Memory B cell (primary cell): Measurements from ENCODE around the gene PRDM16.

Source experiments
- ATAC-seq: fragments of 150-1000 bp; cut with Tn5 transposase; 2 replicates; pipeline ENCODE4 v1.10.0; 2021; ENCODE audit warnings: low read depth, mild to moderate bottlenecking, moderate library complexity
- DNase-seq, 2 donors: peaks; one replicate each; pipeline ENCODE4 v3.0.0; 2022; ENCODE audit warnings: low spot score in 2 of 2
- H3K27ac Mint-ChIP-seq: one replicate; pipeline ENCODE4 v1.8.0; 2022; ENCODE audit warnings: mild to moderate bottlenecking, moderate library complexity, mixed read lengths
- H3K27me3 Mint-ChIP-seq: one replicate; pipeline ENCODE4 v1.8.0; 2022; ENCODE audit warnings: mixed read lengths
- H3K36me3 Mint-ChIP-seq: one replicate; pipeline ENCODE4 v1.8.0; 2022; ENCODE audit warnings: mild to moderate bottlenecking, mixed read lengths
- H3K4me1 Mint-ChIP-seq: one replicate; pipeline ENCODE4 v1.8.0; 2022; ENCODE audit warnings: mixed read lengths
- H3K4me3 Mint-ChIP-seq: one replicate; pipeline ENCODE4 v1.8.0; 2022; ENCODE audit warnings: mild to moderate bottlenecking, moderate library complexity, mixed read lengths
- H3K9me3 Mint-ChIP-seq: one replicate; pipeline ENCODE4 v1.8.0; 2022; ENCODE audit warnings: mixed read lengths

The PRDM16 gene

GRCh38 chr1:3244025-3244926, 175.3 kb downstream of the PRDM16 start:
- no peak overlapping the region for H3K4me3 Mint-ChIP-seq
- H3K27ac Mint-ChIP-seq = no peak overlapping the region
- H3K36me3 Mint-ChIP-seq = peaks cover 2% of the 10 kb centered on the region
- DNase-seq (no peak), ATAC-seq (no peak)
- H3K27me3 Mint-ChIP-seq = peaks cover 6% of the 10 kb centered on the region
- H3K4me1 Mint-ChIP-seq = no peaks in the 10 kb centered on the region
- H3K9me3 Mint-ChIP-seq = no peaks in the 10 kb centered on the region

- H3K4me3 Mint-ChIP-seq = no peak overlapping the region
- H3K36me3 Mint-ChIP-seq = no peaks in the 10 kb centered on the region
- peaks cover 6% of the 10 kb centered on the region for H3K27me3 Mint-ChIP-seq
- ATAC-seq (no peak), DNase-seq (no peak)
- H3K4me1 Mint-ChIP-seq = no peaks in the 10 kb centered on the region
- H3K9me3 Mint-ChIP-seq = no peaks in the 10 kb centered on the region
- no peak overlapping the region for H3K27ac Mint-ChIP-seq
These were observed 175.9 kb downstream of the PRDM16 start for GRCh38 chr1:3244927-3245315.

GRCh38 chr1:3245344-3245743, 176.3 kb downstream of the PRDM16 start:
- ATAC-seq = no peak
- Mint-ChIP-seq H3K36me3 (no peaks in the 10 kb centered on the region), H3K27ac (no peak overlapping the region)

GRCh38 chr1:3245768-3246167, 176.8 kb downstream of the PRDM16 start:
- no peaks in the 10 kb centered on the region for H3K9me3 Mint-ChIP-seq
- DNase-seq (no peak), ATAC-seq (no peak)
- H3K27ac Mint-ChIP-seq = no peak overlapping the region
- H3K4me3 Mint-ChIP-seq = no peak overlapping the region
- H3K36me3 Mint-ChIP-seq = no peaks in the 10 kb centered on the region
- H3K4me1 Mint-ChIP-seq = no peaks in the 10 kb centered on the region
- peaks cover 6% of the 10 kb centered on the region for H3K27me3 Mint-ChIP-seq

More at GRCh38 chr1:3245344-3245743, 176.3 kb downstream of the PRDM16 start:
- no peak for DNase-seq
- no peak overlapping the region for H3K4me3 Mint-ChIP-seq
- no peaks in the 10 kb centered on the region for H3K4me1 Mint-ChIP-seq
- peaks cover 6% of the 10 kb centered on the region for H3K27me3 Mint-ChIP-seq
- no peaks in the 10 kb centered on the region for H3K9me3 Mint-ChIP-seq

- H3K4me3 Mint-ChIP-seq = no peak overlapping the region
- H3K4me1 Mint-ChIP-seq = no peaks in the 10 kb centered on the region
- peaks cover 6% of the 10 kb centered on the region for H3K27me3 Mint-ChIP-seq
- no peaks in the 10 kb centered on the region for H3K9me3 Mint-ChIP-seq
- no peak overlapping the region for H3K27ac Mint-ChIP-seq
- ATAC-seq = no peak
- H3K36me3 Mint-ChIP-seq = no peaks in the 10 kb centered on the region
- DNase-seq = no peak
These were observed 177.2 kb downstream of the PRDM16 start for GRCh38 chr1:3246251-3246650.

GRCh38 chr1:3247521-3248121, 178.6 kb downstream of the PRDM16 start:
- DNase-seq (no peak), ATAC-seq (no peak)
- Mint-ChIP-seq H3K4me3 (no peak overlapping the region), H3K27ac (no peak overlapping the region), H3K36me3 (no peaks in the 10 kb centered on the region), H3K27me3 (peaks cover 6% of the 10 kb centered on the region), H3K9me3 (no peaks in the 10 kb centered on the region), H3K4me1 (no peaks in the 10 kb centered on the region)

GRCh38 chr1:3248155-3249141, 179.4 kb downstream of the PRDM16 start:
- H3K27me3 Mint-ChIP-seq = peaks cover 6% of the 10 kb centered on the region
- no peaks in the 10 kb centered on the region for H3K4me1 Mint-ChIP-seq
- no peaks in the 10 kb centered on the region for H3K9me3 Mint-ChIP-seq
- no peak for DNase-seq
- no peaks in the 10 kb centered on the region for H3K36me3 Mint-ChIP-seq
- H3K4me3 Mint-ChIP-seq = no peak overlapping the region
- H3K27ac Mint-ChIP-seq = no peak overlapping the region
- ATAC-seq = no peak

GRCh38 chr1:3249231-3249630, 180.2 kb downstream of the PRDM16 start:
- no peaks in the 10 kb centered on the region for H3K4me1 Mint-ChIP-seq
- DNase-seq (no peak), ATAC-seq (no peak)
- peaks cover 6% of the 10 kb centered on the region for H3K27me3 Mint-ChIP-seq
- no peaks in the 10 kb centered on the region for H3K9me3 Mint-ChIP-seq
- H3K4me3 Mint-ChIP-seq = no peak overlapping the region
- H3K36me3 Mint-ChIP-seq = no peaks in the 10 kb centered on the region
- no peak overlapping the region for H3K27ac Mint-ChIP-seq

GRCh38 chr1:3249631-3250501, 180.9 kb downstream of the PRDM16 start:
- Mint-ChIP-seq H3K27me3 (peaks cover 6% of the 10 kb centered on the region), H3K4me3 (no peak overlapping the region), H3K9me3 (no peaks in the 10 kb centered on the region), H3K27ac (no peak overlapping the region), H3K4me1 (no peaks in the 10 kb centered on the region), H3K36me3 (no peaks in the 10 kb centered on the region)
- no peak for DNase-seq
- no peak for ATAC-seq

- no peak for ATAC-seq
These were observed 181.6 kb downstream of the PRDM16 start for GRCh38 chr1:3250624-3251023.

GRCh38 chr1:3251099-3251806, 182.2 kb downstream of the PRDM16 start:
- ATAC-seq (no peak), DNase-seq (no peak)
- H3K9me3 Mint-ChIP-seq = no peaks in the 10 kb centered on the region

More at GRCh38 chr1:3250624-3251023, 181.6 kb downstream of the PRDM16 start:
- Mint-ChIP-seq H3K4me1 (no peaks in the 10 kb centered on the region), H3K27ac (no peak overlapping the region), H3K4me3 (no peak overlapping the region), H3K9me3 (no peaks in the 10 kb centered on the region), H3K36me3 (no peaks in the 10 kb centered on the region), H3K27me3 (peaks cover 6% of the 10 kb centered on the region)
- DNase-seq = no peak

GRCh38 chr1:3251807-3252428, 182.9 kb downstream of the PRDM16 start:
- DNase-seq (no peak), ATAC-seq (no peak)
- H3K27me3 Mint-ChIP-seq = peaks cover 5% of the 10 kb centered on the region
- H3K4me1 Mint-ChIP-seq = no peaks in the 10 kb centered on the region
- H3K9me3 Mint-ChIP-seq = no peaks in the 10 kb centered on the region
- no peak overlapping the region for H3K4me3 Mint-ChIP-seq
- H3K36me3 Mint-ChIP-seq = no peaks in the 10 kb centered on the region
- no peak overlapping the region for H3K27ac Mint-ChIP-seq

More at GRCh38 chr1:3251099-3251806, 182.2 kb downstream of the PRDM16 start:
- Mint-ChIP-seq H3K4me3 (no peak overlapping the region), H3K4me1 (no peaks in the 10 kb centered on the region), H3K36me3 (no peaks in the 10 kb centered on the region), H3K27ac (no peak overlapping the region), H3K27me3 (peaks cover 6% of the 10 kb centered on the region)
